Muscle layer of duodenum (tissue), 2 donors: Measurements from ENCODE around the gene TMEM123.

Experiments used
- H3K27ac ChIP-seq: one replicate; pipeline ENCODE4 v1.7.0; 2013; ENCODE audit warnings: mild to moderate bottlenecking, low read length
- H3K27me3 ChIP-seq: one replicate; pipeline ENCODE4 v1.7.0; 2013; ENCODE audit warnings: low read depth, mild to moderate bottlenecking, control low read depth, low read length
- H3K36me3 ChIP-seq, 2 donors: one replicate each; pipeline ENCODE4 v1.7.0; 2013; ENCODE audit warnings: low read length in 2 of 2, control low read depth in 1 of 2, mild to moderate bottlenecking in 1 of 2; ENCODE audit not compliant: insufficient read depth in 2 of 2, control insufficient read depth in 1 of 2
- H3K4me1 ChIP-seq, 2 donors: one replicate each; pipeline ENCODE4 v1.7.0; 2013; ENCODE audit warnings: low read length in 2 of 2, mild to moderate bottlenecking in 2 of 2, control low read depth in 1 of 2, moderate library complexity in 1 of 2; ENCODE audit not compliant: insufficient read depth in 2 of 2, control insufficient read depth in 1 of 2
- H3K4me3 ChIP-seq, 2 donors: one replicate each; pipeline ENCODE4 v1.7.0; 2013; ENCODE audit warnings: low read length in 2 of 2, low read depth in 1 of 2, mild to moderate bottlenecking in 1 of 2
- H3K9me3 ChIP-seq, 2 donors: one replicate each; pipeline ENCODE4 v1.7.0; 2013; ENCODE audit warnings: low read length in 2 of 2, control low read depth in 1 of 2, mild to moderate bottlenecking in 1 of 2; ENCODE audit not compliant: control insufficient read depth in 1 of 2
- donor health status: healthy.

Gene TMEM123

DNA sequence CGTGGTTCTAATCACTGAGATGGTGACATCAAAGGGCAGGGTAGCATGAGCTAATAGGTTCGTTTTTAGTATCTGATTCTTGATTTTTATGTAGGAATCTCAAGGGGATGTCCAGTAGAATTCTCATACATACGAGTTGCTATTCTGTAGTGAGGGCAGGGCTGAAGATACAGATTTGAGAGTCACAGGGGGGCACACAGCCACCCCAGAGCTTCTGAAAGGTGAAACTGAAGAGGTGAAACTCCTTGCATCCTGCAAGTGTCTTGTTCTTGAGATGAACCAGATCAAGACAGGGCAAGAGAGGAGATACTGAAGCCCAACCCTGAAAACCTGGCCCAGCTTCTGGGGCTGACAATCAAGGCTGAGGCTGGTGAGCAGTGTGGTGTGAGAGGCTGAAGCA, 35.6 kb upstream of the TMEM123 start:
- Histone ChIP-seq H3K27me3 (no peaks in the 10 kb centered on the region), H3K27ac (no peak overlapping the region), H3K4me1 (no peaks in the 10 kb centered on the region), H3K9me3 (no peaks in the 10 kb centered on the region), H3K36me3 (no peaks in the 10 kb centered on the region), H3K4me3 (no peak overlapping the region)

DNA sequence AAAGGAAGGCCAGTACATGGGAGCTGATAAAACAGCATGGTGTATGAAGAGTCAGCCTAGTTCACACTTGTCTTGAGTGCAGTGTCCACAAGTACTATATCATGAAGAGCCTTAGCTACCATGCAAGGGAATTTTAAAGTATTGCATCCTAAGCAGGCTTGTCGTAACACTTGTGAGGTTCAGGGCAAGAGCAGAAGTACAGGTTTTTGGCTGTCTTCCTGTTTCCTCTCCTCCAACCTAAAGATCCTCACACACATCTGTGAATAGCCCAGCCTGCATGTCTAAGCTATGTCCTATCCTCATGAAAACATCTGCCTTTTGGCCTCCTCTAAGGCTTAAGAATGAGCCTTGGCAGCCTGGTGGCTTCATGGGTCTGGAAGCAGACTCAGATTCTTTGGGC, 34.6 kb upstream of the TMEM123 start:
- no peaks in the 10 kb centered on the region for H3K36me3 ChIP-seq
- no peaks in the 10 kb centered on the region for H3K4me1 ChIP-seq
- no peak overlapping the region for H3K27ac ChIP-seq
- H3K27me3 ChIP-seq, result no peaks in the 10 kb centered on the region
- no peak overlapping the region for H3K4me3 ChIP-seq
- H3K9me3 ChIP-seq, result no peaks in the 10 kb centered on the region

DNA sequence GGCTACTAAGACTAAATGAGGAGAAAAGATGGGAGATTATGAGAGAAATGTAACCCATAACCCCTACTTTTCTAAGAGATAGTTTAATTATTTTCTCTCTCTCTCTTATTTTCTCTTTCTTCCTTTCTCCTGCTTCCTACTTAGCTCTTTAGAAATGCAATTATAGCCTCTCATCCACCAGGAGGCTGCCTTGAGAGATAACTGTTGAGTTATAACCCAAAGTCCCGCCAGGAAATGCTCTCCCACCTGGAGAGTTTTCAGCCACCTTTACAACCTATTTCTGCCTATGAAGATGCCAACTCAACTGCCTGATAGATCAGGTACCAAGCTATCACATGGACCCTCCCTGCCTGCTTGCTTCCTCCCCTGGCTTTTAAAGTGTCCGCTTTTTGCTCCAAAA, 34.0 kb upstream of the TMEM123 start:
- Histone ChIP-seq H3K4me1 (no peaks in the 10 kb centered on the region), H3K36me3 (no peaks in the 10 kb centered on the region), H3K27me3 (no peaks in the 10 kb centered on the region)

DNA sequence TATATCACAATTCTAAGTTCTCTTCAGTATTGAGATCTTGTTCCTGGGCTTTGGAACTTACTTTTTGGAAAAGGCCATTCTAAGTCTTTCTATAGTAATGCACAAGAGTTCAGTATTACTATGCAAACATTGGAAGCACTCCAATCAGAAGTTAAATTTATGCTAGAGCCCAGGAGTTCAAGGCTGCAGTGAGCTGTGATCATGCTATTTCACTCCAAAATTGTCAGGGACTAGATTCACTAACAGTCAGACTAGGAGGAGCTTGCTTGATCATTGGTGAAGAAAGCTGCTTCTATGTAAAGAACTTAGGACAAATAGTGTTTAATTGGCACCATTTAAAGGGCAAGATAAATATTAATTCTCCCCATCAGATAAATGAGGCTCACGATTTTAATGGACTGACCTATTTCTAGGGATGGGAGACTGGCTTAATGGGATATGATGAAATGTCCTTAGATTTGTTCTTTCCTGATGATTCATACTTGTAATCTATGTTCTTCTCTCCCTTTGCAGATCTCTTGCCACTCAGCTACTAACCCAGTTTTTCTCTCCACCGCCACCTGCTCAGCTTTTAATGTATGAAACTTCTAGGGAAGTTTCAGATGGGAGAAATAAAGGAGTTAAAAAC, 32.6 kb upstream of the TMEM123 start:
- Histone ChIP-seq H3K27me3 (no peaks in the 10 kb centered on the region), H3K36me3 (no peaks in the 10 kb centered on the region), H3K9me3 (no peaks in the 10 kb centered on the region), H3K27ac (no peak overlapping the region), H3K4me3 (no peak overlapping the region), H3K4me1 (no peaks in the 10 kb centered on the region)

More for the DNA sequence above, 34.0 kb upstream of the TMEM123 start:
- Histone ChIP-seq H3K4me3 (no peak overlapping the region), H3K27ac (no peak overlapping the region), H3K9me3 (no peaks in the 10 kb centered on the region)

DNA sequence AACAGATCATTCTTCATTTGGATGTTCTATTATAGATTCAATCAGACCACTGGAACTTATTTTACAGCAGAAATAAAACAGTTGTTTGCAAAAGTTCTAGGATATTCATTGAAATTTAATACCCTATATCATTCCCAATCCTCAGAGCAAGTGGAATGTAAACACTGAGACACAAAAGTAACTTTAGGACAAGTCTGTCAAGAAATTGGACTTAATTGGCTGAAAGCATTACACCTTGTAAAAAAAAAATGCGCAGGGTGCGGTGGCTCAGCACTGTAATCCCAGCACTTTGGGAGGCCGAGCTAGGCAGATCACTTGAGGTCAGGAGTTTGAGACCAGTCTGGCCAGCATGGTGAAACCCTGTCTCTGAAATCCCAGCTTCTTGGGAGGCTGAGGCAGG, 29.9 kb upstream of the TMEM123 start:
- H3K9me3 ChIP-seq, result no peaks in the 10 kb centered on the region
- no peaks in the 10 kb centered on the region for H3K36me3 ChIP-seq
- no peaks in the 10 kb centered on the region for H3K27me3 ChIP-seq
- no peak overlapping the region for H3K27ac ChIP-seq
- no peak overlapping the region for H3K4me3 ChIP-seq
- H3K4me1 ChIP-seq, result no peaks in the 10 kb centered on the region

DNA sequence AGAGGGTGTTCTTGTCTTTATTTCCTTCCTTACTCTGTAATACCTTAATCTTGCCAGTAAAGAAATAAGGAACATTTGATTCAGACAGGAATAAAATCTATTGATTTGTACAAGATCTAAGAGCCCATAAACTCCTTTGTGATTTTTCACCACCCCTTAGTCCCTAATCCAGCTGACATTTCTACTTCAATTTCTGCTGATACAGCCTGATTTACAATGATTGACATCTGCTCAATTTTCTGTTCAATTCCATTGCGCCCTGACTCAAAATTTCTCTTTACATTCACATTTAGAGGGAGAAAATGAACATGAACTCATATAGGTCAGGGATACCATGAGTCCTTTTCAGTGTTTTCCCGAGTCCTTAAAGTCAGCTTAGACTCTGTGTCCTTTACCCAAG, 27.2 kb upstream of the TMEM123 start:
- peaks cover 0 to 5% of the 10 kb centered on the region in 2 donors for H3K4me1 ChIP-seq
- no peak overlapping the region for H3K27ac ChIP-seq
- H3K36me3 ChIP-seq, result no peaks in the 10 kb centered on the region
- H3K9me3 ChIP-seq, result no peaks in the 10 kb centered on the region
- H3K4me3 ChIP-seq, result no peak overlapping the region
- no peaks in the 10 kb centered on the region for H3K27me3 ChIP-seq

DNA sequence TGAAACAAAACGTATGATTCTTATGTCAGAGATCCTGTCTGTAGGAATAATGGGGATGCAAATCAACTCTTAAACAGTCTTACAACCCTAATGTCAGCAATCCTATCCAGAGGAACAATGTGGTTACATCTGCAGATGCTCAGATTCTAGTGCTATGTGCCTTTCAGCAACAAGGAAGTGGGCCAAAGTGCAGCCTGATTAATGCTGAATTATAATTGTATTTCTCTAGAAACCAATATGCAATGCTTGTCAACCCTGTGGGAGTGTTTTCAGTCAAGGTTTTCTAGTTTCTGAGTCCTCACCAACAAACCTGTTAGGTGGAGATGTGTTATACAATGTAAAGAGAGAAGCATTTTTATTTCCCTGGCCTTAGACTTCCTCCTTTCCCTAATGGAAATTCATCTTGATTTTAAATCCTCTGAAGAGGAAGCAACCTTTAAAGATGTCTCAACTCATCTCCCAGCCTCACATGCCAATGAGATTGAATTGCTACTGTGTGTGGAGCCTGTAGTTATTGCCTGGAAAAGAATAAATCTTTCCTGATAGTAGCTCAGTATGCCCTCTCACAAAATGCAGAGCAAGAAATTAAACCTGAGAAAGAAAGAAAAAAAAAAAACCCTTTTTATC, 26.2 kb upstream of the TMEM123 start:
- Histone ChIP-seq H3K4me1 (peaks cover 0 to 5% of the 10 kb centered on the region in 2 donors), H3K36me3 (no peaks in the 10 kb centered on the region), H3K9me3 (no peaks in the 10 kb centered on the region), H3K27me3 (no peaks in the 10 kb centered on the region), H3K4me3 (no peak overlapping the region), H3K27ac (no peak overlapping the region)

DNA sequence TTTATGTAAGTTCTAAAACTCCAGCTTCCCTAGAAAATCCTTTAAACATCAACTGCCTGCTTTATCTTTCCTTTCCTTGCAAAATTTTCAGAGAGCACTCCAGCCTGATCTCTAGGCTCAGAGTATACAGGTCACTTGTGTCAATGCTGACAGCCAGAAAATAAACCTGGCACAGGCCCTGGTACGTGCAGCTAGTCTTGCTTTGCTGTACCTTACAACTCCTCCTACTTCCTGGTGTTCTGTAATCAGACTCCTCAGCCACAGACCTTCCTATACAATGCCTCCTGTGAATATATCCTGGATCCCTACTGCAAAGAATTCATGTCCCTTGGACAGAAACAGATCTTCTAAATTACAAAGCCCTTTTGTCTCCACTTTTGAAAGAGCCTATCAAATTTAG, 24.2 kb upstream of the TMEM123 start:
- no peaks in the 10 kb centered on the region for H3K27me3 ChIP-seq
- H3K36me3 ChIP-seq, result no peaks in the 10 kb centered on the region
- no peak overlapping the region for H3K4me3 ChIP-seq
- no peak overlapping the region for H3K27ac ChIP-seq
- peaks cover 0 to 5% of the 10 kb centered on the region in 2 donors for H3K4me1 ChIP-seq
- H3K9me3 ChIP-seq, result no peaks in the 10 kb centered on the region

DNA sequence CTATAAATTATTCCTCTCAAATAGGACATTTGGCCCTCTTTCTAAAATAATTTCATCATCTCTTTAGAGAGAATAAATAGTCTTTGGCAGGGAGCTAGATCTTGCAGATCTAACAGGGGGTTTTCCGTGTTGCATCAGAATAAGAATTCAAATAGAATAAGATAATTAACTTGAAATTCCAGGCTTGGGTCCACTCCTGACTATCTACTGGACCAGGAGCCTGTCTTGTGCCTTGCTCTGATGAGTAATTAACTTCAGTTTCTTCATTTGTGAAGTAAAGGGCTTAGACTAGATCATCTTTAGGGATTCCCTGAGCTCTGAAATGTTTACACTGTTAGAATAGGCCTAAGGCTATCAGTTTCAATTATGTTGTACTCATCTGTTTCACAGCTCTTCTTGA, 23.5 kb upstream of the TMEM123 start:
- Histone ChIP-seq H3K27me3 (no peaks in the 10 kb centered on the region), H3K27ac (no peak overlapping the region), H3K4me3 (no peak overlapping the region), H3K9me3 (no peaks in the 10 kb centered on the region), H3K4me1 (peaks cover 0 to 5% of the 10 kb centered on the region in 2 donors), H3K36me3 (no peaks in the 10 kb centered on the region)

DNA sequence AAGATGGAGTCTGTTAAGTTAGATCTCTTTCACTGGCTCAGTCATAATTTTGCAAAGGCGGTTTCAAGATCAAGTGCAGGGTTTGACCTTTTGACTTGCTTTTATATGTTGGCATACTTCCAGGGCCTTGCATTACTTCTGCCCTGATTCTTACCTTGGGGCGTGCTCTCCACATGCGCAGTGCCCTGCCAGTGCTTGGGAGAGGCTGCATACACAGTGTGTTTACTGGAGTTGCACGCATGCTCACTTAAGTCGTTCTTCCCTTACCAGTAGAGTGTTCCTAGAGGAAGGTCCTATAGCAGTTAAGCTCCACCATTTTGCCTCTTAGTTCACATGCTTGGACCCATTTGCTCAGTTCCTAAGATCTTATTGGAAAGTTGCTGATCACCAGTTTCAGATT, 21.0 kb upstream of the TMEM123 start:
- no peaks in the 10 kb centered on the region for H3K9me3 ChIP-seq
- no peak overlapping the region for H3K4me3 ChIP-seq
- peaks cover 15% of the 10 kb centered on the region in 2 donors for H3K4me1 ChIP-seq
- no peaks in the 10 kb centered on the region for H3K36me3 ChIP-seq
- H3K27me3 ChIP-seq, result no peaks in the 10 kb centered on the region
- H3K27ac ChIP-seq, result no peak overlapping the region

DNA sequence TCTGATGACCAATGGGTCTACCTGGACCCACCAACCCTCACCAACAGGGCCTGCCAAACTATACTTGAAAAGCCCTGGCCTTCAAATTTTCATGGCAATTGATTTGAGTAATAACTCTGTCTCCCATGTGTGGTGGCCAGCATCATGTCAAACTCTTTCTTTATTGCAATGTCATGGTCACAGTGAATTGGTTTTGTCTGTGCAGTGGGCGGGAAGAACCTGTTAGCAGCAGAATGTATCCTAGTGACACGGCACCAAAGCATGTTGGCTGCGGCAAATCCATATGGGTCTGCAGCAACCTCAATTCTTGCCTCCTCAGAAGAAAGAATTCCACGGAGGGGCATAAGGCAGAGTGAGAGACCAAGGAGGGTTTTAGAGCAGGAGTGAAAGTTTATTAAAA, 19.6 kb upstream of the TMEM123 start:
- no peaks in the 10 kb centered on the region for H3K27me3 ChIP-seq
- peaks cover 16 to 20% of the 10 kb centered on the region in 2 donors for H3K4me1 ChIP-seq
- no peak overlapping the region for H3K27ac ChIP-seq
- no peak overlapping the region for H3K4me3 ChIP-seq
- H3K9me3 ChIP-seq, result no peaks in the 10 kb centered on the region
- H3K36me3 ChIP-seq, result no peaks in the 10 kb centered on the region

DNA sequence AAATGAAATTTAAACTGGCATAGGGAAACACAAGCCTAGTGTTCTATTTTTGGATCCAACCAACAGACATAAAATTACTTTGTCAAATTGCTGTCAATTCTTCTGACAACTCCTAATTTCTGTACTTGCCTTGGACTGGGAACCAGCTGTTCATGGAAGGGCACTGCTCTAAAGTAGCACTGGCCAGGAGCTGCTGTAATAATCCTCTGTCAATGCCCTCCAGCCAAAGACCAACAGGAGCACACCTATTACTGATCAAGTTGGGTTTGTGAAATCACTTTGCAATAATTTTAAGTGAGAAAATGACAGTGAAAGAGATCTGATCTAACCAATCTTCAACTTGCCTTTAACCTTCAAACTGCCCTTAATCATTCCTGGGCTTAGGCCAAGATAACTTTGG, 18.9 kb upstream of the TMEM123 start:
- no peaks in the 10 kb centered on the region for H3K9me3 ChIP-seq
- H3K27ac ChIP-seq, result no peak overlapping the region
- peaks cover 16% of the 10 kb centered on the region in 2 donors for H3K4me1 ChIP-seq
- H3K36me3 ChIP-seq, result no peaks in the 10 kb centered on the region
- no peaks in the 10 kb centered on the region for H3K27me3 ChIP-seq
- H3K4me3 ChIP-seq, result no peak overlapping the region
